Lower leg skin (tissue), 3 donors: ENCODE data around the gene MYO3A.

Experiments used
- CTCF ChIP-seq, 3 donors: fragments of 450-650 bp; IDR thresholded peaks; one replicate each; pipeline ENCODE4 v1.5.1; 2016; ENCODE audit warnings: antibody characterized with exemption in 3 of 3, mild to moderate bottlenecking in 3 of 3, moderate library complexity in 2 of 3
- POLR2A ChIP-seq, 2 donors: fragments of 450-650 bp; IDR thresholded peaks; one replicate each; pipeline ENCODE4 v1.6.1; 2016 to 2017; ENCODE audit warnings: antibody characterized with exemption in 2 of 2, mild to moderate bottlenecking in 1 of 2, moderate library complexity in 1 of 2

DNA sequence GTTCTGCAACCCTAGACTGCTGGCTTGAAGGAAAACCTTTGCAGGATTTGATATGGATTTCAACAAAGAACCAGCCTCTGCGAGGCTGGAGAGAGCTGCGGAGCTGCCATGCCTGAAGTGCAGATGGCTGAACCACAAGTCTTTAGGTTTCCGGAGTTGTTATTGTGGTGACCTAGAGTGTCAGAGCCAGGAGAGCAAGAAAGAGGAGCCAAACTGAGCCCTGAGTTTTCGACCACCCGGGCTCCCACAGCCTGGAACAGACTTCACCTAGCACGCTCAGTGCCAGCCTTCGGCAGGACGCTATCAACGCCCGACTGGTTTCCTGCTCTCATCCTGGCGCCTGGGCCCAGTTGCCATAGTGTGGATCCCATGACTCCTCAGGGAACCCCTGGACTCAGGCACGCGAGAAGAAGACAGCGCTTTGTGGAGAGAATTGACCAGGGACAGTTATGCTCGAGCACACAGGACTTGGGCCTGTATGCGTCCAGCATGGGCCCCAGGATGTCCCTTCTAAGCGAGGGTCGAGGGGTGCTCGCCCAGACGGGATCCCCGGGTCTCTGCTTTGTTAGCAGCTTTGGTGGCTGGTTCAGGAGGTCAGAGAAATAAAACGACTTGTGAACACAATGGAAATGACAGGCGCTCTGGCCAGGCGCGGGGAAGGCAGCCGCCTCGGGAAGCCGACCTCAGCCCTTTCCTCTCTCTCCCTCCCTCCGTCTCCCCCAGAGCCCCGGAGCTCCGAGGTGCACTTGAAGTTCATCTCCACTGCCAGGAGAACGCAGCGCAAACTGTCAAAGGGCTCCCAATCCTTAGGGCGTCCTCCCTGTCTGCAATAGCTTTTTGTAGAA lies 280.7 kb downstream of the MYO3A start:
- no peak for TF ChIP-seq CTCF (IDR thresholded peaks at IDR 0.05)
- no peak for TF ChIP-seq POLR2A (IDR thresholded peaks at IDR 0.05)
